Right cardiac atrium (tissue), 5 donors: Measurements from ENCODE around the gene GAS2L1. TPM values are rescaled to one million over a fixed set of nuclear protein-coding genes. Genes with fewer than 3 reads are reported as not detected.

Experiments used
- ATAC-seq, 2 donors: fragments of 200-7000 bp; cut with Tn5 transposase; one replicate each; pipeline versions ENCODE4 v1.8.0 to v1.9.1; 2020; ENCODE audit warnings: moderate library complexity in 2 of 2, mild to moderate bottlenecking in 1 of 2
- DNase-seq, 3 donors: peaks; one replicate each; pipeline ENCODE4 v3.0.0-alpha.2; 2020
- H3K27ac ChIP-seq: one replicate; pipeline ENCODE4 v1.5.1; 2013; ENCODE audit warnings: mild to moderate bottlenecking, low read length, control low read depth, moderate library complexity
- H3K27me3 ChIP-seq: one replicate; pipeline ENCODE4 v1.6.1; 2013; ENCODE audit not compliant: control insufficient read depth, insufficient read depth
- H3K4me1 ChIP-seq: one replicate; pipeline ENCODE4 v1.6.1; 2013; ENCODE audit warnings: low read length; ENCODE audit not compliant: control insufficient read depth, insufficient read depth
- H3K4me3 ChIP-seq: one replicate; pipeline ENCODE4 v1.5.1; 2013; ENCODE audit warnings: low read length, control low read depth
- H3K9me3 ChIP-seq: one replicate; pipeline ENCODE4 v1.6.1; 2013; ENCODE audit warnings: low read length; ENCODE audit not compliant: control insufficient read depth
- WGBS: extraction: QIAGEN DNeasy Blood & Tissue Kit; methylation state at CpG from one replicate; pipeline ENCODE4 v1.1.7; 2013; 5-methylcytosine and 5-hydroxymethylcytosine counted together
- intact Hi-C, 4 donors: fragments of 100-400 bp; cut with DNase I; formaldehyde crosslinking; loops; one replicate each; pipeline versions ENCODE4 v1.11.0 to v1.14.0; 2022 to 2023
- polyA plus RNA-seq: library from polyadenylated mRNA; stranded (reverse); fragments of 200-250 nt; gene quantifications from one replicate; pipeline ENCODE4 v1.2.3, GENCODE V29; 2013
- total RNA-seq, 4 donors: library from RNA; stranded (reverse); fragmentation: NEBNext Ultra II Directional; extraction: Animal tissue kit (Norgen Biotek cat#: 25700); gene quantifications; one replicate each; pipeline ENCODE4 v1.2.1, GENCODE V29; 2021
- donor health status: healthy with polysubstance abuse.
- donor health status: DM: no; HTN: yes; CAD: no.
- donor health status: DM: no; HTN: no; CAD: no.
- donor health status: DM: no; HTN: yes; CAD: no; lungs with severe emphysema.
- donor health status: DM: yes; HTN: yes; CAD: no.

Gene GAS2L1
- total and polyA plus RNA-seq, 5 donors = 16.9 to 25.7 (median 22.4) TPM

DNA sequence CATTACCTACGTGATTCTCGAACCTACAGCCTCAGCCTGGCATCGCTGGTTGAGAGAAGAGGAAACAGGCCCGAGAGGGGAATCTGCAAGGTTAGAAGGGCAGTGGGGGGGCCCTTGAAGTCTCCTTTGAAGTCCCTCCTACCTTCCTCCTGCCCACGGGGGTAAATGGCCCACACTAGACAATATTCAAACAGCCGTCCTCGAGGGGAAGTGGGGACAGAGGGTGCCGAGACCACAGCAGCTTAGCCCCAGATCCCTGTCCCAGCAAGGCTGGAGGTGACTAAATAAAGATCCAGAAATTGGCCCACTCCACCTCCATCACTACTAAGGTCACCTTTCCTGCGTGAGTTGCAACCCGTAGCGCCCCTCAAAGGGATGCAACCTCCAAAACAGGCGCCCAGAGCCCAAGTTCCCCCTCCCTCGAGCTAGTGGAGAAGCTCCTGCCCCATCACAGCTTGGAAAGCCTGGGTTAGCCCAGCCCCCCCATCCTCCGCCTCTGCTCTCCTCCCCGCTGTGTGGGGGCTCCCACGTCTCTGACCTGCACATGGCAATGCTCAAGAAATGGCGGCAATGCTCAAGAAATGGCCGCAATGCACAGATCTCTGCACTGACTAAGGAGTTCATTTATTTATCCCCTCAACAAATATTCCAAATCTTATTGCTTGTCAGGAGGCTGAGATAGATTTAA, 9.8 kb downstream of the GAS2L1 start:
- Histone ChIP-seq H3K4me3 (no peak overlapping the region), H3K27me3 (no peaks in the 10 kb centered on the region), H3K27ac (no peak overlapping the region), H3K4me1 (peaks cover 11% of the 10 kb centered on the region), H3K9me3 (no peaks in the 10 kb centered on the region)
- 63% methylated on average over 18 of the region's 18 CpGs for WGBS
- DNase-seq (peak in 2 of 3 donors; percentile 45 to 49), ATAC-seq (no peak)
- intact Hi-C loops = no loop called here

DNA sequence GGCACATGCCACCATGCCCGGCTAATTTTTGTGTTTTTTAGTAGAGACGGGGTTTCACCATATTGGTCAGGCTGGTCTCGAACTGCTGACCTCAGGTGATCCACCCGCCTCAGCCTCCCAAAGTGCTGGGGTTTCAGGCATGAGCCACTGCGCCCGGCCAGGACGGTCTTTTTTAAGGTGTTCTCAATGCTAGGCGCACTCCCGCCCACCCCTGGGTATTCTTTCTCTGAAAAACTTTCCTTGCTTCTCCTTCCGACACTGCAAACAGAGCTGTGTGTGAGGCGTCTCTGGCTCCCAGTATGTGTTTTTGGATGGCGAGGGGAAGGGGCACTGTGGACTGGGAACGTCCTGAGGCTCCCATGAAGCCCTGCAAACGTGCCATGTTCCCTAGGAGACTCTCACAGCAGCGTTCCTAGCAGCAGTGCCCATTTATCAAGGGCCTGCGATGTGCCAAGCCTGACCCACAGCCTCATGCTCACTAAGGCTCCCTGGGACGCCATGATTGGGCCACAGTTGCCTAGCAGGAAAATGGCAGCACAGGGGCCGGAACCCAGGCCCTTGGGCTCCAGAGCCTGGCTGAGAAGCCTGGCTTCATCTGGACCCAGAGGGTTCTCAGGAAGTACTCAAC, 11.5 kb downstream of the GAS2L1 start:
- intact Hi-C loops = no loop called here
- Histone ChIP-seq H3K27ac (no peak overlapping the region), H3K9me3 (no peaks in the 10 kb centered on the region), H3K27me3 (no peaks in the 10 kb centered on the region), H3K4me1 (peaks cover 10% of the 10 kb centered on the region), H3K4me3 (no peak overlapping the region)
- 93% methylated on average over 18 of the region's 18 CpGs for WGBS
- DNase-seq (peak in 1 of 3 donors; percentile 39), ATAC-seq (no peak)

DNA sequence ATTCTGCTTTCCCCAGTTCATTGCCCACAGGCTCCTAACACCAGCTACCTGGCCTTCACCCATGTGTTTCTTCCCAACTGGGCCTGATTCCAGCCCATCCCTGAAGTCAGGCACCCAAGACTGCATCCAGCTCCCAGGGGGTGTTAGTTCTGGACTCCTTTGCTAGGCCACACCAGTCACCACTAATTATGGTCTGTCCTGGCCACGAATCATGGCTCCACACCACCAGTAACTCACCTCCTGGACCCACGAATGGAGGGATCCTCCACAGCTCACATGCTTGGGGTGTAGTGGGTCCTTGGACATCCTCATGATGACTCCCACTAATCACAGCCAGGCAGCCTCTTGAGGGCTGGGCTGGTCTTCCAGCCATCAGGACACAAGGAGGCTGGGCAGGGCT, 12.6 kb downstream of the GAS2L1 start:
- DNase-seq (no peak), ATAC-seq (no peak)
- Histone ChIP-seq H3K27me3 (no peaks in the 10 kb centered on the region), H3K9me3 (no peaks in the 10 kb centered on the region), H3K4me3 (no peak overlapping the region), H3K4me1 (no peaks in the 10 kb centered on the region), H3K27ac (no peak overlapping the region)
- 83% methylated on average over 2 of the region's 2 CpGs for WGBS
- intact Hi-C loops = no loop called here

DNA sequence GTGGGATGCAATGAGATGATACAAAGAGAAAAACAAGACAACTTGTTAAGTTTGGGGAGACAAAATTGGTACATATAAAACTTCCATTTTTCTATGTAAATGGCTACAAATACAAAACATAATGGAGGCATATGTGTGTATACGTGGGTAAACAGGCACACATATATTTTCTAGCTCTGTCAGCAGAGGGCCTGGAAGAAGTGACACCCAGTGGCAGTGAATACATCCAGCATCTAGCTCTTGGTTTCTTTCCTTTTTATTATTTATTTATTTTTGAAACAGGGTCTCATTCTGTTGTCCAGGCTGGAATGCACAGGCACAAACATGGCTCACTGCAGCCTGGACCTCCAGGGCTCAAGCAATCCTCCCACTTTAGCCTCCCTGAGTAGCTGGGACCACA, 14.1 kb downstream of the GAS2L1 start:
- intact Hi-C loops = no loop called here
- WGBS = 55% methylated on average over 1 of the region's 1 CpG
- no peak for DNase-seq
- H3K4me1 ChIP-seq = no peaks in the 10 kb centered on the region
- H3K27me3 ChIP-seq = no peaks in the 10 kb centered on the region
- no peaks in the 10 kb centered on the region for H3K9me3 ChIP-seq
- no peak for ATAC-seq
- no peak overlapping the region for H3K27ac ChIP-seq
- H3K4me3 ChIP-seq = no peak overlapping the region

DNA sequence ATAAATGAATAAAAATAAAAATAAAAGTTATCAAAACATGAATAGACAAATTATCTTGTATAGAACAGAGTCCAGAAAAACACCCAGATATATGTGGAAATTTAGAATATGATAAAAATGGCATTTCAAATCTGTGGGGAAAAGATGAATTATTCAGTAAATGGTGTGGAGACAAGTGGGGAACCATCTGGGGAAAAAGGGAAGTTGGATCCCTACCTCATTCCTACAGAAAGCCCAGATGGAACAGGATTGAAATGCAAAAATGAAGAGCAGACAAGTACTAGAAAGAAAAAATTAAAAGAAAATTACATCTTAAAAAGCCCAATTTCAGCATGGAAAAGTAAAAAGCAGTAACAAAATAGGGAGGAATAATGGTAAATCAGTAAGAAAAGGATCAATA, 17.2 kb downstream of the GAS2L1 start:
- intact Hi-C loops = no loop called here
- DNase-seq (no peak), ATAC-seq (no peak)
- no peak overlapping the region for H3K27ac ChIP-seq
- H3K27me3 ChIP-seq = no peaks in the 10 kb centered on the region
- peaks cover 2% of the 10 kb centered on the region for H3K4me1 ChIP-seq
- no peak overlapping the region for H3K4me3 ChIP-seq
- no peaks in the 10 kb centered on the region for H3K9me3 ChIP-seq

DNA sequence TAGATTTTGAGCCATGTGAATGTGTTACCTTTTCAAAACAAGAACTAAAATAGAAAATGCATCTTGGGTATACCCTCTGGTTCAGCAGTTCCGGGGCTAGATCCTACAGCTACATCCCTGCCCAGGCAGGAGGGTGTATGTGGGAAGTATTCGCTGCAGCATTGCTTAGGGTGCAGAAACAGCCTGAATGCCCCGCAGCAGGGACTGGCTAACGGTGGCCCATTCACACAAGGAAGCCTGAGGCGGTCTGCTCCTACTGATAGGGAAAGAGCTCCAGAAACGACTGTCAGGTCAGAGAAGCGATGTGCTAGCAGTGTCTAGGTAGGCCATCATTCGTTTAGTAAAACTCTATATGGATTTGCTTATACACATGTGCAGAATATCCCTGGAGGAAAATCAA, 18.9 kb downstream of the GAS2L1 start:
- no peak for ATAC-seq
- peak in 1 of 3 donors; percentile 7 for DNase-seq
- Histone ChIP-seq H3K4me1 (peaks cover 2% of the 10 kb centered on the region), H3K27ac (no peak overlapping the region), H3K4me3 (no peak overlapping the region), H3K9me3 (no peaks in the 10 kb centered on the region), H3K27me3 (no peaks in the 10 kb centered on the region)
- intact Hi-C loops = no loop called here
- WGBS = 79% methylated on average over 8 of the region's 8 CpGs

DNA sequence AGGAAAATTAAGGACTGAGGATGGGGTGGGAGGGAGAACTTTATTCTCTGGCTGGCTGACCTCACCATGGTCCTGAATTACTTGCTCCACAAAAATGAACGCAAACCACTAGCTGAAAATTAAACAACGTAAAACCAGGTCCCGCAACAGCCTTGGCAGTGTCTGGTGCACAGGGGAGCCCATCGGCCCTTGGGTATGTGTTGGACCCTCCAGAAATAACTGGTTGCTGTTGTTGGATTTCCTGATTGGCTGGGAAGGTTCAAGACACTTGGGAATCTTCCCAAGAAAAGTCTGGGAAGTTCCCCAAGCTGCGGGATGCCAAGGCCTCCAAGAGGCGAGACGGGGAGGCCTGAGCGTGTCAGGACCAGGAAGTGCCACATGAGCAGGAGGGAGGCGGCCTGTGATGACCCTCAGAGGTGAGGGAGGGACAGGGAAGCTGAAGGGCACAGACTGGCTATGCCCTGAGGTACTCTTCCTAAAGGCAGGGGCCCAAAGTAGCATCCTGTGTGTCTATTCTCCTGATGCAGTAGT, 19.4 kb downstream of the GAS2L1 start:
- no peak for ATAC-seq
- intact Hi-C loops = no loop called here
- H3K4me1 ChIP-seq = peaks cover 2% of the 10 kb centered on the region
- H3K9me3 ChIP-seq = no peaks in the 10 kb centered on the region
- peak in 2 of 3 donors; percentile 60 to 66 for DNase-seq
- 49% methylated on average over 9 of the region's 9 CpGs for WGBS
- no peak overlapping the region for H3K4me3 ChIP-seq
- no peaks in the 10 kb centered on the region for H3K27me3 ChIP-seq
- H3K27ac ChIP-seq = no peak overlapping the region

DNA sequence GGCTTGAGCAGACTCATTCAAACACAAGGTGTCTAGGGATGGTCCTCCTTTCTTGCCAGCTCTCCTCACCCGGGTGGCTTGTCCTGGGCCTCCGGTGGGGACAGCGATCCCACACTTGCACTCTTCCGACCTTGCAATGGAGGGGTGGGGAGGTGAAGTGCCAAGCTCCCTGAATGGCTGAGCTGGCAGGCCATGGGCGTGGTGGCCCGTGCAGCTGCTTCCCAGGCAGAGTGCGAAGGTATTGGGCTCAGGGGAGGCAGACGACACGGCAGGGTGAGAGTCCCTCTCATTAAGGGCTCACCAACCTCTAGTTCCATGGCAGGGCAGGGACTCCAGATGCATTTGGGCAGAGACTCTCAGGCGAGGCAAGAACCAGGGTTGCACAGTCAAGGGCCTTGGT, 20.0 kb downstream of the GAS2L1 start:
- Histone ChIP-seq H3K9me3 (no peaks in the 10 kb centered on the region), H3K4me1 (peaks cover 2% of the 10 kb centered on the region), H3K27me3 (no peaks in the 10 kb centered on the region), H3K27ac (no peak overlapping the region), H3K4me3 (no peak overlapping the region)
- ATAC-seq (no peak), DNase-seq (peak in 1 of 3 donors; percentile 53)
- intact Hi-C loops = no loop called here
- 92% methylated on average over 10 of the region's 10 CpGs for WGBS

DNA sequence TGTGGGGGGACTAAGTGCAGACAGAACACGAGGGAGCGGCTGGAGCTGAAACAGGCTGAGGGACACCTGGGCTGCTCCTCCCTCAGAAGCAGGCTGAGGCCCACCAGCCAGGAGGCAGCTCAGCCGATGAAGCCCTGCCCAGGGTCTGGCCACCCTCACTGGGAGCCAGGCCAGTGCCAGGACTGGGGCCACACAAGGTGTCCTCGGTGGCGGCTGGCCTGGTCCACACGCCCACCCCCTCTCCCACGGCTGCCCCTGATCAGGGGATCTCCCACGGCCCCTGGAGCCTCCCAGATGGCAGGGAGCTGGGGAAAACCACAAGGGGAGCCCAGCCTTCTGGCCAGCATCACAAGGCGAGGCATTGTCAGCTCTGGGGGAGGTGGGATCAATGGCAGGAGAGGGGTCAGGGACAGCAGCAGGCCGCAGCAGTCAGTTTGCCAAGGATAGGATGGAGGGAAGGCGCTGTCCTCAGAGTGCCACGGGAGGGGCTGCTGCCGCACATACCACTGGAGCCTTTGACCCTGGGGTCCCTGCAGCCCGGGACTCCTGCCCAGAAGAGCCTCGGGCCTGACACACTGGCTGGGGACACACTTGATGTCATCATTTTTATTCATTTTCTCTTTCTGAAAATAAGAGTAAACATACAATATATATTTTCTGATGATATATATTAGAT, 20.8 kb downstream of the GAS2L1 start:
- H3K27me3 ChIP-seq = no peaks in the 10 kb centered on the region
- H3K27ac ChIP-seq = no peak overlapping the region
- H3K4me3 ChIP-seq = no peak overlapping the region
- H3K4me1 ChIP-seq = peaks cover 2% of the 10 kb centered on the region
- WGBS = 80% methylated on average over 15 of the region's 15 CpGs
- ATAC-seq (no peak), DNase-seq (peak in 2 of 3 donors; percentile 55 to 57)
- H3K9me3 ChIP-seq = no peaks in the 10 kb centered on the region
- intact Hi-C loops = no loop called here

DNA sequence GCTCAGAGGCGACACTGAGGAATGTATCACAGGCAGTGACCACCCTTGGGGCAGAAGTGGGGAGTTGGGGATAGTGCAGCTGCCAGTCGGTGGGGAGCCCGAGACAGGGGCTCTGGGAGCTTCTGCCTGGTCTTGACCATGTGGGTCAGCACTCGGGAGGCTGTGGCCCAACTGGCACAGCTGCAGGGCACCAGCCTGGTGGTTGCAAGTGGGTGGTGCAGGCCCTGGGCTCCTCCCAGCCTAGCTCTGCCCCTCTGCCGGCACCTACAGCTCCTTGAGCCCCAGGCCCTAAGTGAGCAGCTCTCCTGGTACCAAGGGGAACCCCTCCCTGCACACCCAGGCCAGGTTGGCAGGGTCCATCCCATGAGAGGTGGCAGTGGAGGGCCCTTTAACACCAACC, 21.6 kb downstream of the GAS2L1 start:
- Histone ChIP-seq H3K4me1 (peaks cover 2% of the 10 kb centered on the region), H3K27ac (no peak overlapping the region), H3K9me3 (no peaks in the 10 kb centered on the region), H3K4me3 (no peak overlapping the region), H3K27me3 (no peaks in the 10 kb centered on the region)
- ATAC-seq (no peak), DNase-seq (peak in 1 of 3 donors; percentile 33)
- intact Hi-C loops = no loop called here
- WGBS = 82% methylated on average over 5 of the region's 5 CpGs
